Hepatocyte (in vitro differentiated cells): ENCODE data around the gene C19orf25.

Source experiments
- EZH2 ChIP-seq: fragments of 200-600 bp; sonication (generic); IDR thresholded peaks from 2 replicates; pipeline ENCODE4 v1.6.1; 2016; ENCODE audit warnings: antibody characterized with exemption, mild to moderate bottlenecking, borderline replicate concordance
- EZH2phosphoT487 ChIP-seq: fragments of 200-600 bp; sonication (generic); IDR thresholded peaks from one replicate; pipeline ENCODE4 v1.6.1; 2018; ENCODE audit warnings: antibody characterized with exemption, mild to moderate bottlenecking, low read depth, moderate library complexity; ENCODE audit not compliant: unreplicated experiment, severe bottlenecking
- TF ChIP-seq, protein P1 (sequence below): fragments of 200-600 bp; sonication (generic); IDR thresholded peaks from 2 replicates; pipeline ENCODE4 v1.5.1; 2016; ENCODE audit warnings: antibody characterized with exemption, mild to moderate bottlenecking; ENCODE audit not compliant: poor library complexity

GRCh38 chr19:1433119-1434039, 45.6 kb downstream of the C19orf25 start:
- TF ChIP-seq, protein P1, sequence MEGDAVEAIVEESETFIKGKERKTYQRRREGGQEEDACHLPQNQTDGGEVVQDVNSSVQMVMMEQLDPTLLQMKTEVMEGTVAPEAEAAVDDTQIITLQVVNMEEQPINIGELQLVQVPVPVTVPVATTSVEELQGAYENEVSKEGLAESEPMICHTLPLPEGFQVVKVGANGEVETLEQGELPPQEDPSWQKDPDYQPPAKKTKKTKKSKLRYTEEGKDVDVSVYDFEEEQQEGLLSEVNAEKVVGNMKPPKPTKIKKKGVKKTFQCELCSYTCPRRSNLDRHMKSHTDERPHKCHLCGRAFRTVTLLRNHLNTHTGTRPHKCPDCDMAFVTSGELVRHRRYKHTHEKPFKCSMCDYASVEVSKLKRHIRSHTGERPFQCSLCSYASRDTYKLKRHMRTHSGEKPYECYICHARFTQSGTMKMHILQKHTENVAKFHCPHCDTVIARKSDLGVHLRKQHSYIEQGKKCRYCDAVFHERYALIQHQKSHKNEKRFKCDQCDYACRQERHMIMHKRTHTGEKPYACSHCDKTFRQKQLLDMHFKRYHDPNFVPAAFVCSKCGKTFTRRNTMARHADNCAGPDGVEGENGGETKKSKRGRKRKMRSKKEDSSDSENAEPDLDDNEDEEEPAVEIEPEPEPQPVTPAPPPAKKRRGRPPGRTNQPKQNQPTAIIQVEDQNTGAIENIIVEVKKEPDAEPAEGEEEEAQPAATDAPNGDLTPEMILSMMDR, result no peak
- TF ChIP-seq EZH2phosphoT487 (no peak), EZH2 (no peak)
